ENCODE results near the gene FLCN. TPM values are rescaled to one million over a fixed set of nuclear protein-coding genes. Genes with fewer than 3 reads are reported as not detected.

Gene FLCN
- total and polyA plus RNA-seq, 2 donors (not counting 3 experiments of a cell fraction or from before 2014, with no cell fraction given): 38.8 to 68.9 TPM

DNA sequence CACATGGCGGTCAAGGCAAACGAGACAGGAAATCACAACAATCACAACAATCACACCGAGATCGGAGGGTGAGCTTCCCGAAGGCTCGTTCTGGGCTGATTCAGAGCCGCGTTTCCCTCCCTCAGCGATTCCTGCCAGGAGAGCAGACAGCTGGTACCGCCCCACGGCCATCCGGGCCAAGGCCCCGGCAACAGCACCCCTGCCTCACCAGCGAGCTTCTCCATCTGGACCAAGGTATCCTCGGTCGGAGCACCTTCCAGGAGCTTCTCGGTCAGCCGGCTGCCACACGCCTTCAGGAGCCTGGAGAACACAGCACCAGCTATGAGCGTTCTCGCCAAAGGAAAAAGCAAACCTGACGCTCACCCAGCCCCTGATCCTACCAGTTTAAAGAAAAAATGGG is 15.6 kb downstream of the FLCN start:
- FAIRE-seq: no peak
- TF ChIP-seq JUN (IDR thresholded peaks at IDR 0.05; ENCODE audit: borderline replicate concordance, insufficient read depth, insufficient read length, low read depth): no peak
- TF ChIP-seq EZH2 (IDR thresholded peaks at IDR 0.05; ENCODE audit: borderline replicate concordance, low read depth, low read length, severe bottlenecking): no peak
- TF ChIP-seq, protein P1, sequence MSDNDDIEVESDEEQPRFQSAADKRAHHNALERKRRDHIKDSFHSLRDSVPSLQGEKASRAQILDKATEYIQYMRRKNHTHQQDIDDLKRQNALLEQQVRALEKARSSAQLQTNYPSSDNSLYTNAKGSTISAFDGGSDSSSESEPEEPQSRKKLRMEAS (IDR thresholded peaks at IDR 0.05; ENCODE audit: insufficient read depth, insufficient read length): no peak
- TF ChIP-seq FOS (IDR thresholded peaks at IDR 0.05; ENCODE audit: borderline replicate concordance, insufficient read depth, low read length): no peak
- TF ChIP-seq, protein P2, sequence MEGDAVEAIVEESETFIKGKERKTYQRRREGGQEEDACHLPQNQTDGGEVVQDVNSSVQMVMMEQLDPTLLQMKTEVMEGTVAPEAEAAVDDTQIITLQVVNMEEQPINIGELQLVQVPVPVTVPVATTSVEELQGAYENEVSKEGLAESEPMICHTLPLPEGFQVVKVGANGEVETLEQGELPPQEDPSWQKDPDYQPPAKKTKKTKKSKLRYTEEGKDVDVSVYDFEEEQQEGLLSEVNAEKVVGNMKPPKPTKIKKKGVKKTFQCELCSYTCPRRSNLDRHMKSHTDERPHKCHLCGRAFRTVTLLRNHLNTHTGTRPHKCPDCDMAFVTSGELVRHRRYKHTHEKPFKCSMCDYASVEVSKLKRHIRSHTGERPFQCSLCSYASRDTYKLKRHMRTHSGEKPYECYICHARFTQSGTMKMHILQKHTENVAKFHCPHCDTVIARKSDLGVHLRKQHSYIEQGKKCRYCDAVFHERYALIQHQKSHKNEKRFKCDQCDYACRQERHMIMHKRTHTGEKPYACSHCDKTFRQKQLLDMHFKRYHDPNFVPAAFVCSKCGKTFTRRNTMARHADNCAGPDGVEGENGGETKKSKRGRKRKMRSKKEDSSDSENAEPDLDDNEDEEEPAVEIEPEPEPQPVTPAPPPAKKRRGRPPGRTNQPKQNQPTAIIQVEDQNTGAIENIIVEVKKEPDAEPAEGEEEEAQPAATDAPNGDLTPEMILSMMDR (IDR thresholded peaks at IDR 0.05; ENCODE audit: extremely low read depth in 1 of 2, insufficient read depth in 1 of 2, low read depth in 1 of 2, low read length in 2 of 2): no peak
- intact Hi-C loops (cut with micrococcal nuclease): no loop called here
- DNase-seq (ENCODE audit: low read depth, low spot score): no peak
- no peak overlapping the region for H3K4me3 ChIP-seq (replicated peaks in 1 of 3; ENCODE audit: insufficient read depth in 1 of 3, low read depth in 1 of 3, low read length in 3 of 3)
- H4K20me1 ChIP-seq (replicated peaks; ENCODE audit: control insufficient read depth, extremely low read depth, insufficient read depth, low read length): no peaks in the 10 kb centered on the region
- no peaks in the 10 kb centered on the region for H3K27me3 ChIP-seq (ENCODE audit: control insufficient read depth in 2 of 2, insufficient read depth in 2 of 2, low read length in 2 of 2)
- H3K9me1 ChIP-seq (replicated peaks; ENCODE audit: control insufficient read depth, extremely low read depth, insufficient read depth, low read length): no peaks in the 10 kb centered on the region
- no peak overlapping the region for H3K4me2 ChIP-seq (ENCODE audit: insufficient read depth, low read length)
- ChIA-PET CTCF (no interaction called here), POLR2A (no interaction called here)
- no TSS peak for BruUV-seq (replicated peaks)
- H3K9ac ChIP-seq (replicated peaks; ENCODE audit: extremely low read depth, insufficient read depth, low read length): no peak overlapping the region
- H3K36me3 ChIP-seq (ENCODE audit: control insufficient read depth in 2 of 2, extremely low read depth in 1 of 2, insufficient read depth in 2 of 2, low read length in 2 of 2): peaks cover 20 to 76% of the 10 kb centered on the region in 2 experiments
- H3K27ac ChIP-seq (ENCODE audit: insufficient read depth, low read depth, low read length): no peak overlapping the region
- H2AFZ ChIP-seq (ENCODE audit: low read depth, low read length): no peak overlapping the region
- no peaks in the 10 kb centered on the region for H3K4me1 ChIP-seq (ENCODE audit: control insufficient read depth, extremely low read depth, insufficient read depth, low read length)
- no peaks in the 10 kb centered on the region for H3K9me3 ChIP-seq (replicated peaks; ENCODE audit: control insufficient read depth, insufficient read depth, low read length)
- H3K79me2 ChIP-seq (ENCODE audit: control insufficient read depth, insufficient read depth, low read length): no peaks in the 10 kb centered on the region
- dilution Hi-C loops (cut with MboI; ENCODE audit: extremely low pct_ligation_motif_present, low sequenced_read_pairs): no loop called here

- dilution Hi-C loops (cut with MboI; ENCODE audit: extremely low pct_ligation_motif_present, low sequenced_read_pairs): no loop called here
- CTCF ChIA-PET: interaction anchor here (0.5 to 1.1 kb wide), 2 partner anchors 79 to 220 kb away, joined by 3 to 4 read pairs; no protein-coding TSS in a partner anchor
- FAIRE-seq (no peak), DNase-seq (ENCODE audit: low read depth, low spot score) (no peak)
- TF ChIP-seq POLR2A (IDR thresholded peaks at IDR 0.05; ENCODE audit: low read depth, low read length): no peak
- no peak for TF ChIP-seq GATA2 (IDR thresholded peaks at IDR 0.05; ENCODE audit: insufficient read depth, insufficient read length, low read depth, low read length)
- TF ChIP-seq, protein P1 (IDR thresholded peaks at IDR 0.05; ENCODE audit: insufficient read depth, insufficient read length): no peak
- TF ChIP-seq EZH2 (IDR thresholded peaks at IDR 0.05; ENCODE audit: borderline replicate concordance, low read depth, low read length, severe bottlenecking): no peak
- TF ChIP-seq JUN (IDR thresholded peaks at IDR 0.05; ENCODE audit: borderline replicate concordance, insufficient read depth, insufficient read length, low read depth): no peak
- no peak for TF ChIP-seq FOS (IDR thresholded peaks at IDR 0.05; ENCODE audit: borderline replicate concordance, insufficient read depth, low read length)
- TF ChIP-seq, protein P2 (IDR thresholded peaks at IDR 0.05; ENCODE audit: extremely low read depth in 1 of 2, insufficient read depth in 1 of 2, low read depth in 1 of 2, low read length in 2 of 2): no peak
- no peak for TF ChIP-seq MYC (IDR thresholded peaks at IDR 0.05; ENCODE audit: low read depth, low read length)
- TF ChIP-seq POLR2AphosphoS5 (IDR thresholded peaks at IDR 0.05; ENCODE audit: insufficient read depth, low read depth, low read length): no peak
- Histone ChIP-seq H3K9ac (replicated peaks; ENCODE audit: extremely low read depth, insufficient read depth, low read length) (no peak overlapping the region), H3K27ac (ENCODE audit: insufficient read depth, low read depth, low read length) (no peak overlapping the region), H3K4me1 (ENCODE audit: control insufficient read depth, extremely low read depth, insufficient read depth, low read length) (no peaks in the 10 kb centered on the region), H2AFZ (ENCODE audit: low read depth, low read length) (no peak overlapping the region), H3K4me3 (replicated peaks in 1 of 3; ENCODE audit: insufficient read depth in 1 of 3, low read depth in 1 of 3, low read length in 3 of 3) (no peak overlapping the region), H3K9me1 (replicated peaks; ENCODE audit: control insufficient read depth, extremely low read depth, insufficient read depth, low read length) (no peaks in the 10 kb centered on the region), H3K79me2 (ENCODE audit: control insufficient read depth, insufficient read depth, low read length) (no peaks in the 10 kb centered on the region), H3K36me3 (ENCODE audit: control insufficient read depth in 2 of 2, extremely low read depth in 1 of 2, insufficient read depth in 2 of 2, low read length in 2 of 2) (peaks cover 20 to 76% of the 10 kb centered on the region in 2 experiments), H3K27me3 (ENCODE audit: control insufficient read depth in 2 of 2, insufficient read depth in 2 of 2, low read length in 2 of 2) (no peaks in the 10 kb centered on the region), H3K4me2 (ENCODE audit: insufficient read depth, low read length) (no peak overlapping the region), H4K20me1 (replicated peaks; ENCODE audit: control insufficient read depth, extremely low read depth, insufficient read depth, low read length) (no peaks in the 10 kb centered on the region), H3K9me3 (replicated peaks; ENCODE audit: control insufficient read depth, insufficient read depth, low read length) (no peaks in the 10 kb centered on the region)
- POLR2A ChIA-PET: no interaction called here
- intact Hi-C loops (cut with micrococcal nuclease): no loop called here
- no TSS peak for BruUV-seq (replicated peaks)
These were observed 16.4 kb downstream of the FLCN start for GRCh38 chr17:17220529-17220928.
